ENCODE data around the gene CCDC33.

The CCDC33 gene

GRCh38 chr15:74233373-74233772, 2.8 kb upstream of the CCDC33 start:
- no peak for DNase-seq

- no peak for DNase-seq
Measured at GRCh38 chr15:74233851-74234597, 2.1 kb upstream of the CCDC33 start.

GRCh38 chr15:74234598-74234875, 1.6 kb upstream of the CCDC33 start:
- no peak for DNase-seq

GRCh38 chr15:74239051-74239705, 3.1 kb downstream of the CCDC33 start:
- DNase-seq, result no peak

GRCh38 chr15:74240002-74240568, 4.0 kb downstream of the CCDC33 start:
- DNase-seq, result peak; percentile 39

GRCh38 chr15:74240897-74241614, 4.9 kb downstream of the CCDC33 start:
- DNase-seq, result no peak

- no peak for DNase-seq
Measured at GRCh38 chr15:74242441-74243185, 6.5 kb downstream of the CCDC33 start.

- DNase-seq, result no peak
Measured at GRCh38 chr15:74243431-74243830, 7.3 kb downstream of the CCDC33 start.

- no peak for DNase-seq
Measured at GRCh38 chr15:74244822-74245341, 8.8 kb downstream of the CCDC33 start.

- no peak for DNase-seq
Measured at GRCh38 chr15:74245342-74245931, 9.3 kb downstream of the CCDC33 start.

- DNase-seq, result no peak
Measured at GRCh38 chr15:74250266-74250665, 14.1 kb downstream of the CCDC33 start.

- DNase-seq, result no peak
Measured at GRCh38 chr15:74251131-74251811, 15.1 kb downstream of the CCDC33 start.

- DNase-seq, result no peak
Measured at GRCh38 chr15:74252291-74252690, 16.2 kb downstream of the CCDC33 start.

- DNase-seq, result no peak
Measured at GRCh38 chr15:74252721-74253120, 16.6 kb downstream of the CCDC33 start.

- no peak for DNase-seq
Measured at GRCh38 chr15:74253211-74253921, 17.2 kb downstream of the CCDC33 start.

- DNase-seq, result no peak
Measured at GRCh38 chr15:74257105-74257504, 21.0 kb downstream of the CCDC33 start.

GRCh38 chr15:74257623-74258022, 21.5 kb downstream of the CCDC33 start:
- DNase-seq, result no peak

- no peak for DNase-seq
Measured at GRCh38 chr15:74258456-74259291, 22.5 kb downstream of the CCDC33 start.

GRCh38 chr15:74259292-74259648, 23.1 kb downstream of the CCDC33 start:
- DNase-seq, result no peak

Data from hematopoietic multipotent progenitor cell treated with erythropoietin and hydrocortisone succinate and interleukin-3 and kit ligand, for 8 days (in vitro differentiated cells).